Ovary (tissue), 3 donors: ENCODE data around the gene FAM163B.

Experiments
- CTCF ChIP-seq, 3 donors: fragments of 450-650 bp in 2 of 3; fragments of 200-600 bp in 1 of 3; IDR thresholded peaks; one replicate each; pipeline versions ENCODE4 v1.5.1 to v1.8.0; 2016 to 2022; ENCODE audit warnings: antibody characterized with exemption in 3 of 3, mild to moderate bottlenecking in 1 of 3
- EP300 ChIP-seq: sonication (generic); formaldehyde crosslinking; IDR thresholded peaks from one replicate; pipeline ENCODE4 v1.6.1; 2017; ENCODE audit warnings: antibody characterized with exemption
- POLR2A ChIP-seq: fragments of 450-650 bp; IDR thresholded peaks from one replicate; pipeline ENCODE4 v1.6.1; 2017; ENCODE audit warnings: antibody characterized with exemption, mild to moderate bottlenecking, moderate library complexity
- donor health status: DM: no; HTN: no; CAD: no.

GRCh38 chr9:133656211-133657119 is 47.3 kb upstream of the FAM163B start:
- TF ChIP-seq CTCF (IDR thresholded peaks at IDR 0.05) (no peak), EP300 (no peak), POLR2A (no peak)
